ENCODE measurements around the gene TANC1. TPM values are rescaled to one million over a fixed set of nuclear protein-coding genes. Genes with fewer than 3 reads are reported as not detected.
A peak's percentile ranks its signal among the peaks of the same experiment; 100 is the strongest.

Gene TANC1
- total RNA-seq, 2 experiments from 2014 or later: 0.70 to 0.92 TPM

- H3K9me3 Mint-ChIP-seq: no peaks in the 10 kb centered on the region
- intact Hi-C loops (cut with micrococcal nuclease): no loop called here
These were observed 163.5 kb downstream of the TANC1 start for GRCh38 chr2:159131914-159132281.

GRCh38 chr2:159133797-159134196, 165.4 kb downstream of the TANC1 start:
- ATAC-seq: peak; percentile 37

More at GRCh38 chr2:159131914-159132281, 163.5 kb downstream of the TANC1 start:
- DNase-seq (no peak), ATAC-seq (no peak)
- Mint-ChIP-seq H3K27ac (no peak overlapping the region), H3K4me1 (ENCODE audit: low read depth) (no peaks in the 10 kb centered on the region), H3K36me3 (ENCODE audit: low read depth) (no peaks in the 10 kb centered on the region), H3K27me3 (no peaks in the 10 kb centered on the region), H3K4me3 (no peak overlapping the region)
- no peak for TF ChIP-seq CTCF (IDR thresholded peaks at IDR 0.05)
- POLR2A ChIA-PET: no interaction called here
- CTCF ChIA-PET: no interaction called here

GRCh38 chr2:159134979-159135378, 166.5 kb downstream of the TANC1 start:
- Mint-ChIP-seq H3K36me3 (ENCODE audit: low read depth) (no peaks in the 10 kb centered on the region), H3K27me3 (no peaks in the 10 kb centered on the region), H3K9me3 (no peaks in the 10 kb centered on the region), H3K4me1 (ENCODE audit: low read depth) (no peaks in the 10 kb centered on the region), H3K27ac (no peak overlapping the region), H3K4me3 (no peak overlapping the region)
- no peak for TF ChIP-seq CTCF (IDR thresholded peaks at IDR 0.05)
- no peak for ATAC-seq
- no peak for DNase-seq
- ChIA-PET CTCF (interaction anchor here (1.6 to 1.7 kb wide), 2 partner anchors 13 to 16 kb away, joined by 3 to 6 read pairs; no protein-coding TSS in a partner anchor), POLR2A (no interaction called here)
- intact Hi-C loops (cut with micrococcal nuclease): no loop called here

More at GRCh38 chr2:159133797-159134196, 165.4 kb downstream of the TANC1 start:
- Mint-ChIP-seq H3K9me3 (no peaks in the 10 kb centered on the region), H3K27me3 (no peaks in the 10 kb centered on the region), H3K4me3 (no peak overlapping the region), H3K36me3 (ENCODE audit: low read depth) (no peaks in the 10 kb centered on the region), H3K4me1 (ENCODE audit: low read depth) (no peaks in the 10 kb centered on the region), H3K27ac (no peak overlapping the region)
- intact Hi-C loops (cut with micrococcal nuclease): no loop called here
- ChIA-PET CTCF (interaction anchor here (1.0 to 2.0 kb wide), 5 partner anchors 10 to 31 kb away, joined by 3 to 15 read pairs (median 6); no protein-coding TSS in a partner anchor), POLR2A (no interaction called here)
- TF ChIP-seq CTCF (IDR thresholded peaks at IDR 0.05): no peak
- DNase-seq: no peak

GRCh38 chr2:159136391-159136790, 168.0 kb downstream of the TANC1 start:
- TF ChIP-seq CTCF (IDR thresholded peaks at IDR 0.05): no peak
- intact Hi-C loops (cut with micrococcal nuclease): no loop called here
- no peak overlapping the region for H3K4me3 Mint-ChIP-seq
- ChIA-PET POLR2A (no interaction called here), CTCF (interaction anchor here (0.7 kb wide), 1 partner anchor 905 kb away, joined by 3 read pairs; no protein-coding TSS in a partner anchor)
- no peaks in the 10 kb centered on the region for H3K9me3 Mint-ChIP-seq
- ATAC-seq (no peak), DNase-seq (no peak)
- no peaks in the 10 kb centered on the region for H3K36me3 Mint-ChIP-seq (ENCODE audit: low read depth)
- H3K27me3 Mint-ChIP-seq: no peaks in the 10 kb centered on the region
- H3K4me1 Mint-ChIP-seq (ENCODE audit: low read depth): no peaks in the 10 kb centered on the region
- no peak overlapping the region for H3K27ac Mint-ChIP-seq

- Mint-ChIP-seq H3K36me3 (ENCODE audit: low read depth) (no peaks in the 10 kb centered on the region), H3K4me3 (no peak overlapping the region), H3K9me3 (no peaks in the 10 kb centered on the region), H3K27ac (no peak overlapping the region), H3K4me1 (ENCODE audit: low read depth) (no peaks in the 10 kb centered on the region), H3K27me3 (no peaks in the 10 kb centered on the region)
- POLR2A ChIA-PET: interaction anchor here (1.3 kb wide), 1 partner anchor 8 kb away, joined by 3 read pairs; no protein-coding TSS in a partner anchor
- no peak for ATAC-seq
- no peak for TF ChIP-seq CTCF (IDR thresholded peaks at IDR 0.05)
- intact Hi-C loops (cut with micrococcal nuclease): no loop called here
- CTCF ChIA-PET: interaction anchor here (0.6 to 2.9 kb wide), 2 partner anchors 19 to 195 kb away, joined by 3 to 14 read pairs; no protein-coding TSS in a partner anchor
- DNase-seq: no peak
These were observed 169.2 kb downstream of the TANC1 start for GRCh38 chr2:159137511-159138241.
